ENCODE measurements around the gene MAP7. TPM values are rescaled to one million over a fixed set of nuclear protein-coding genes. Genes with fewer than 3 reads are reported as not detected.
"Not testable (repeated sequence)": the region's sequence is repeated elsewhere in the genome, so short reads cannot be mapped to it uniquely, and the experiment has no call there.

MAP7 gene
- total and polyA plus RNA-seq, 8 donors: 15.7 to 22.0 (median 17.3) TPM

- DNase-seq (no peak), ATAC-seq (no peak)
- intact Hi-C loops (cut with DNase I): no loop called here
- Histone ChIP-seq H3K4me1 (no peaks in the 10 kb centered on the region), H3K27ac (no peak overlapping the region), H3K36me3 (no peaks in the 10 kb centered on the region), H3K9me3 (no peaks in the 10 kb centered on the region), H3K27me3 (no peaks in the 10 kb centered on the region), H3K4me3 (no peak overlapping the region)
- no peak for TF ChIP-seq CTCF (IDR thresholded peaks at IDR 0.05)
Measured at GRCh38 chr6:136398453-136398852, 151.8 kb downstream of the MAP7 start.

GRCh38 chr6:136396908-136397307, 153.3 kb downstream of the MAP7 start:
- Histone ChIP-seq H3K36me3 (no peaks in the 10 kb centered on the region), H3K4me1 (no peaks in the 10 kb centered on the region), H3K9me3 (no peaks in the 10 kb centered on the region), H3K27me3 (no peaks in the 10 kb centered on the region), H3K27ac (no peak overlapping the region), H3K4me3 (no peak overlapping the region)
- intact Hi-C loops (cut with DNase I): no loop called here
- TF ChIP-seq CTCF (IDR thresholded peaks at IDR 0.05): no peak
- ATAC-seq (no peak), DNase-seq (no peak)

- H3K9me3 ChIP-seq; H3K4me1 ChIP-seq; H3K36me3 ChIP-seq; H3K27me3 ChIP-seq; DNase-seq; H3K4me3 ChIP-seq; ATAC-seq; intact Hi-C loops (cut with DNase I); H3K27ac ChIP-seq: not testable (repeated sequence)
Measured at GRCh38 chr6:136390959-136391358, 159.3 kb downstream of the MAP7 start.

GRCh38 chr6:136387316-136387715, 162.9 kb downstream of the MAP7 start:
- no peak for ATAC-seq
- TF ChIP-seq CTCF (IDR thresholded peaks at IDR 0.05): no peak
- Histone ChIP-seq H3K9me3 (no peaks in the 10 kb centered on the region), H3K4me1 (no peaks in the 10 kb centered on the region), H3K36me3 (no peaks in the 10 kb centered on the region), H3K27me3 (no peaks in the 10 kb centered on the region), H3K27ac (no peak overlapping the region), H3K4me3 (no peak overlapping the region)
- DNase-seq: no peak
- intact Hi-C loops (cut with DNase I): no loop called here

- no peaks in the 10 kb centered on the region for H3K27me3 ChIP-seq
- H3K4me1 ChIP-seq: no peaks in the 10 kb centered on the region
- DNase-seq (no peak), ATAC-seq (no peak)
- H3K27ac ChIP-seq: no peak overlapping the region
- no peak overlapping the region for H3K4me3 ChIP-seq
- no peaks in the 10 kb centered on the region for H3K36me3 ChIP-seq
- TF ChIP-seq CTCF (IDR thresholded peaks at IDR 0.05): no peak
- no peaks in the 10 kb centered on the region for H3K9me3 ChIP-seq
- intact Hi-C loops (cut with DNase I): no loop called here
Measured at GRCh38 chr6:136383268-136383937, 166.8 kb downstream of the MAP7 start.

GRCh38 chr6:136382676-136383252, 167.5 kb downstream of the MAP7 start:
- Histone ChIP-seq H3K4me1 (no peaks in the 10 kb centered on the region), H3K9me3 (no peaks in the 10 kb centered on the region), H3K27ac (no peak overlapping the region), H3K27me3 (no peaks in the 10 kb centered on the region), H3K4me3 (no peak overlapping the region), H3K36me3 (no peaks in the 10 kb centered on the region)
- ATAC-seq (no peak), DNase-seq (no peak)
- intact Hi-C loops (cut with DNase I): no loop called here
- no peak for TF ChIP-seq CTCF (IDR thresholded peaks at IDR 0.05)
